Osteoblast (primary cell): ENCODE measurements around the gene MARCHF11. TPM values are rescaled to one million over a fixed set of nuclear protein-coding genes. Genes with fewer than 3 reads are reported as not detected.

ENCODE experiments used
- DNase-seq: peaks from one replicate; pipeline ENCODE4 v3.0.0; 2011; ENCODE audit warnings: low spot score, mixed read lengths; ENCODE audit not compliant: insufficient read length; ENCODE audit errors: missing footprints
- H2AFZ ChIP-seq: 2 replicates; pipeline ENCODE4 v1.6.0; 2011; ENCODE audit warnings: mild to moderate bottlenecking, low read length
- H3K27ac ChIP-seq: 2 replicates; pipeline ENCODE4 v1.5.1; 2011; ENCODE audit warnings: mild to moderate bottlenecking, low read depth, low read length, moderate library complexity
- H3K27me3 ChIP-seq: 2 replicates; pipeline ENCODE4 v1.6.0; 2012; ENCODE audit warnings: mild to moderate bottlenecking, control low read depth, inconsistent platforms, low read length, moderate library complexity; ENCODE audit not compliant: insufficient read depth
- H3K36me3 ChIP-seq: 2 replicates; pipeline ENCODE4 v1.5.1; 2011; ENCODE audit warnings: mild to moderate bottlenecking, low read length, control low read depth, moderate library complexity; ENCODE audit not compliant: insufficient read depth
- H3K4me1 ChIP-seq: 2 replicates; pipeline ENCODE4 v1.5.1; 2011; ENCODE audit warnings: mild to moderate bottlenecking, low read length, control low read depth, moderate library complexity; ENCODE audit not compliant: insufficient read depth
- H3K4me2 ChIP-seq: 2 replicates; pipeline ENCODE4 v1.6.0; 2011; ENCODE audit warnings: mild to moderate bottlenecking, low read length; ENCODE audit not compliant: insufficient read depth
- H3K4me3 ChIP-seq: fragments of 200-600 bp; sonication (generic); 3 replicates; pipeline ENCODE4 v1.5.1; 2012; ENCODE audit warnings: mild to moderate bottlenecking, low read length, inconsistent platforms; ENCODE audit not compliant: insufficient read depth
- H3K79me2 ChIP-seq: 2 replicates; pipeline ENCODE4 v1.6.0; 2012; ENCODE audit warnings: mild to moderate bottlenecking, low read length, control low read depth, inconsistent platforms; ENCODE audit not compliant: insufficient read depth
- H3K9me3 ChIP-seq: 2 replicates; pipeline ENCODE4 v1.5.1; 2011; ENCODE audit warnings: low read depth, low read length, control low read depth
- H4K20me1 ChIP-seq: 2 replicates; pipeline ENCODE4 v1.6.0; 2012; ENCODE audit warnings: mild to moderate bottlenecking, low read length, control low read depth; ENCODE audit not compliant: insufficient read depth
- total RNA-seq: library from RNA; depleted of rRNA; stranded (reverse); fragments of >200 nt; gene quantifications from 2 replicates; pipeline ENCODE4 v1.2.3, GENCODE V29; 2012
- TF ChIP-seq, protein P1 (sequence below): IDR thresholded peaks from 2 replicates; pipeline ENCODE4 v1.5.1; 2011; ENCODE audit warnings: mild to moderate bottlenecking, low read depth, low read length, moderate library complexity; ENCODE audit errors: extremely low read depth

The MARCHF11 gene, protein sequence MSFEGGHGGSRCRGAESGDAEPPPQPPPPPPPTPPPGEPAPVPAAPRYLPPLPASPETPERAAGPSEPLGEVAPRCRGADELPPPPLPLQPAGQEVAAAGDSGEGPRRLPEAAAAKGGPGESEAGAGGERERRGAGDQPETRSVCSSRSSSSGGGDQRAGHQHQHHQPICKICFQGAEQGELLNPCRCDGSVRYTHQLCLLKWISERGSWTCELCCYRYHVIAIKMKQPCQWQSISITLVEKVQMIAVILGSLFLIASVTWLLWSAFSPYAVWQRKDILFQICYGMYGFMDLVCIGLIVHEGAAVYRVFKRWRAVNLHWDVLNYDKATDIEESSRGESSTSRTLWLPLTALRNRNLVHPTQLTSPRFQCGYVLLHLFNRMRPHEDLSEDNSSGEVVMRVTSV
- total RNA-seq = not detected in 2 replicates

DNA sequence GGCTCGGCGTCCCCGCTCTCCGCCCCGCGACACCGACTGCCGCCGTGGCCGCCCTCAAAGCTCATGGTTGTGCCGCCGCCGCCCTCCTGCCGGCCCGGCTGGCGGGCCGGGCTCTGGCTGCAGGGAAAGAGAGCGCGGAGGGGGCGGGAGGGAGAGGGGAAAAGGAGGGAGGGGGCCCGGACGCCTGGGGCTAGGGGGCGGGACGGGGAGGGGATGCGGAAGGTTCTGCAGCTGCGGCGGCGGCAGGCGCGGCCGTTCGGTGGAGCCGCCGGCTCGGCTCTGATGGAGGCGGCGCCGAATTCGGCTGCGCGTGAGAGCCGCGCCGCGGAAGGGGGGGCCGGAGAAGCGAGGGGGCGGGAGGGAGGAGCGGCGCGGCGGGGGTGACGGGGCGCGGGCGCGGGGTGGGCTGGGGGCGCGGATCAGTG lies at the start of gene MARCHF11:
MARCHF11 (minus strand) TSS at position 281 of the 425 bp plus-strand sequence; CDS start at position 65, 216 bp downstream.
- no peak for DNase-seq
- Histone ChIP-seq H2AFZ (no peak within 1 kb of the TSS), H3K4me1 (no peaks in the 10 kb centered on the region)

DNA sequence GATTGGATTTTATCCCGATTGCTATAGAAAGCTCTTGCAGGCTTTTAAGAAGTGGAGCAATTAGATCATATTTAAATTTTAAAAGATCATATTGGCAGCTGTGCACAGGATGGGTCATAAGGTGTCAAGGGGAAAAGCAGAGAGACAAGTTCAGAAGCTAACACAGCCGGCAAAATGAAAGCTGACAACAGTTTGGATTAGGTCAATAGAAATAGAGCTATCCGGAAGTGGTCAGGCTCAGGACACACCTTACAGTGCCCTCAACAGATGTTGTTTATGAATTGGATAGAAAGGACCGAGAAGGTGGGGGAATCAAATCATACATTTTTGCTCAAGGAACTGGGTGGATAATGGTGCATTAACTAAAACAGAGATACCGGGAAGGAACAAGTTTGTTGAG lies 46.3 kb upstream of the MARCHF11 start:
- H2AFZ ChIP-seq = no peak overlapping the region
- TF ChIP-seq, protein P1, sequence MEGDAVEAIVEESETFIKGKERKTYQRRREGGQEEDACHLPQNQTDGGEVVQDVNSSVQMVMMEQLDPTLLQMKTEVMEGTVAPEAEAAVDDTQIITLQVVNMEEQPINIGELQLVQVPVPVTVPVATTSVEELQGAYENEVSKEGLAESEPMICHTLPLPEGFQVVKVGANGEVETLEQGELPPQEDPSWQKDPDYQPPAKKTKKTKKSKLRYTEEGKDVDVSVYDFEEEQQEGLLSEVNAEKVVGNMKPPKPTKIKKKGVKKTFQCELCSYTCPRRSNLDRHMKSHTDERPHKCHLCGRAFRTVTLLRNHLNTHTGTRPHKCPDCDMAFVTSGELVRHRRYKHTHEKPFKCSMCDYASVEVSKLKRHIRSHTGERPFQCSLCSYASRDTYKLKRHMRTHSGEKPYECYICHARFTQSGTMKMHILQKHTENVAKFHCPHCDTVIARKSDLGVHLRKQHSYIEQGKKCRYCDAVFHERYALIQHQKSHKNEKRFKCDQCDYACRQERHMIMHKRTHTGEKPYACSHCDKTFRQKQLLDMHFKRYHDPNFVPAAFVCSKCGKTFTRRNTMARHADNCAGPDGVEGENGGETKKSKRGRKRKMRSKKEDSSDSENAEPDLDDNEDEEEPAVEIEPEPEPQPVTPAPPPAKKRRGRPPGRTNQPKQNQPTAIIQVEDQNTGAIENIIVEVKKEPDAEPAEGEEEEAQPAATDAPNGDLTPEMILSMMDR = no peak

More for the DNA sequence above, at the start of gene MARCHF11:
- TF ChIP-seq, protein P1 = no peak
- Histone ChIP-seq H3K79me2 (no peaks in the 10 kb centered on the region), H3K36me3 (no peaks in the 10 kb centered on the region), H3K4me2 (peak within 1 kb of the TSS; percentile 32), H3K27me3 (peaks cover 21% of the 10 kb centered on the region), H3K9me3 (no peaks in the 10 kb centered on the region), H3K4me3 (no peak within 1 kb of the TSS), H3K27ac (no peak within 1 kb of the TSS), H4K20me1 (no peaks in the 10 kb centered on the region)

DNA sequence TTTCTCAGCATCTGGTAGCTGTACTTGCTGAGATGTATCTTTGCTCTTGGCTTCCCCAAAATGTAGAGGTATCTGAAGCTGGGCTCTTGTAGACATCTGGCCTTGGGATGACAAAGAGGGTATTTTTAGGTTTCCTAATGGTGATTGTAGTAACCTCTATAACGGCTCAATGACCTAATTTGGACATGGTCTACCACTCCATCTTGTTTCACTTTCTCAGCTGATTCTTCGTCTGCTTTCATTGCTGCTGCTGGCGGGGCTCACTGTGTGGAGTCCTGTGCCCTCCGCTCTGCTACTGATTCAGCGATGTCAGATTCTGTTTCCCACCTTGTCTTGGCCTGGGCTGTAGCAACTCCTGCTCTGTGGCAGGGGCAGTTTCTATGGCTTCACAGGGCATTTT lies 12.7 kb upstream of the MARCHF11 start:
- no peak for DNase-seq
- H3K4me3 ChIP-seq = no peak overlapping the region
- TF ChIP-seq, protein P1 = no peak

More for the DNA sequence above, 46.3 kb upstream of the MARCHF11 start:
- H3K36me3 ChIP-seq = no peaks in the 10 kb centered on the region
- no peaks in the 10 kb centered on the region for H3K27me3 ChIP-seq
- no peak overlapping the region for H3K27ac ChIP-seq
- H4K20me1 ChIP-seq = no peaks in the 10 kb centered on the region
- H3K4me1 ChIP-seq = no peaks in the 10 kb centered on the region
- no peak for DNase-seq
- no peak overlapping the region for H3K4me3 ChIP-seq
- H3K79me2 ChIP-seq = no peaks in the 10 kb centered on the region
- H3K9me3 ChIP-seq = peaks cover 2% of the 10 kb centered on the region
- no peak overlapping the region for H3K4me2 ChIP-seq

DNA sequence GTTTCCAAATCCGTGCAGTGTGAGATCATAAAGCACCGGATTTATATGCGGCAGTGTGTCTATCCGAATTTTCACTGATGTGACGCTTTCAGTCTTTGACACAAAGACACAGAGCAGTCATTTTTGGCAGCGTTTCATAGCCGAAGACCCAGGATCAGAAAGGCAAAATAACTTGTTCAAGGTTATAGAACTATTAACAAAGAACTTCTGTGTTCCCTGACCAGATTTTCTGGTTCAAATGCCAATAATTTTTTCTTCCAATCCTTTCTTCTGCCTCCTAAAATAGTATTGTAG lies 1.1 kb upstream of the MARCHF11 start:
- no peak overlapping the region for H3K4me3 ChIP-seq
- H3K36me3 ChIP-seq = no peaks in the 10 kb centered on the region
- H3K79me2 ChIP-seq = no peaks in the 10 kb centered on the region
- no peaks in the 10 kb centered on the region for H3K9me3 ChIP-seq
- DNase-seq = no peak
- H4K20me1 ChIP-seq = no peaks in the 10 kb centered on the region
- no peak overlapping the region for H2AFZ ChIP-seq
- H3K4me2 ChIP-seq = no peak overlapping the region
- H3K4me1 ChIP-seq = no peaks in the 10 kb centered on the region
- TF ChIP-seq, protein P1 = no peak
- no peak overlapping the region for H3K27ac ChIP-seq
- peaks cover 21% of the 10 kb centered on the region for H3K27me3 ChIP-seq

More for the DNA sequence above, 12.7 kb upstream of the MARCHF11 start:
- H3K9me3 ChIP-seq = no peaks in the 10 kb centered on the region
- H3K27ac ChIP-seq = no peak overlapping the region
- H3K79me2 ChIP-seq = no peaks in the 10 kb centered on the region
- H3K4me2 ChIP-seq = no peak overlapping the region
- no peaks in the 10 kb centered on the region for H3K27me3 ChIP-seq
- H2AFZ ChIP-seq = no peak overlapping the region
- no peaks in the 10 kb centered on the region for H4K20me1 ChIP-seq
- H3K4me1 ChIP-seq = no peaks in the 10 kb centered on the region
- no peaks in the 10 kb centered on the region for H3K36me3 ChIP-seq
